ENCODE measurements around the gene AMFR.

DNA sequence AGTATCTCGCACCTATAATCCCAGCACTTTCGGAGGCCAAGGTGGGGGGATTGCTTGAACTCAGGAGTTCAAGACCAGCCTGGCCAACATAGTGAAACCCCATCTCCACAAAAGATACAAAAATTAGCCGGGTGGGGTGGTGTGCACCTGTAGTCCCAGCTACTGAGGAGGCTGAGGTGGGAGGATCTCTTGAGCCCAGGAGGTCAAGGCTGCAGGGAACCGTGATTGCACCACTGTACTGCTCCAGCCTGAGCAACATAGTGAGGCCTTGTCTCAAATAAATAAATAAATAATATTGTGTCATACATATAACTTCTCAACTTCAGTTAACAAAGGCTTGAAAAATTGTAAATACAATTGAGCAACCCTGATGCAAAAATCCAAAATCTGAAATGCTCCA is 8.2 kb downstream of the AMFR start:
- TF ChIP-seq CTCF (IDR thresholded peaks at IDR 0.05) (no peak), ZFX (IDR thresholded peaks at IDR 0.05; ENCODE audit: borderline replicate concordance) (no peak)

Measured in 22Rv1 (cell line).